Measurements from ENCODE around the gene PLPPR1. TPM values are rescaled to one million over a fixed set of nuclear protein-coding genes. Genes with fewer than 3 reads are reported as not detected.

PLPPR1 gene
- total and polyA plus RNA-seq, 8 donors: 0.30 to 3.1 (median 0.55) TPM; not detected in 1

DNA sequence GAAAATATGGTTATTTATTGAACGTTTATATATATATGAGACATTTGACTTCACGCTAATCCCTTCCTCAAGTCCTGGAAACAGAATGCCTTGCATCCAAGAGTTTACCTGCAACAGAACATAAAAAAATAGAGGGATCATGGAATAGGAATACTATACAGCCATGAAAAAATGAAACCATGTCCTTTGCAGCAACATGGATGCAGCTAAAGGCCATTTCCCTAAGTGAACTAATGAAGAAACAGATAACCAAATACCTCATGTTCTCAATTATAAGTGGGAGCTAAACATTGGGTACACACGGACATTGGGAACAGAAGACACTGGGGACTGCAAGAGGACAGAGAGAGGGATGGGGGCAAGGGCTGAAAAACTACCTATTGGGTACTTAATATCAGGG is 343.3 kb downstream of the PLPPR1 start:
- no peaks in the 10 kb centered on the region for H3K27me3 ChIP-seq
- TF ChIP-seq, protein P1, sequence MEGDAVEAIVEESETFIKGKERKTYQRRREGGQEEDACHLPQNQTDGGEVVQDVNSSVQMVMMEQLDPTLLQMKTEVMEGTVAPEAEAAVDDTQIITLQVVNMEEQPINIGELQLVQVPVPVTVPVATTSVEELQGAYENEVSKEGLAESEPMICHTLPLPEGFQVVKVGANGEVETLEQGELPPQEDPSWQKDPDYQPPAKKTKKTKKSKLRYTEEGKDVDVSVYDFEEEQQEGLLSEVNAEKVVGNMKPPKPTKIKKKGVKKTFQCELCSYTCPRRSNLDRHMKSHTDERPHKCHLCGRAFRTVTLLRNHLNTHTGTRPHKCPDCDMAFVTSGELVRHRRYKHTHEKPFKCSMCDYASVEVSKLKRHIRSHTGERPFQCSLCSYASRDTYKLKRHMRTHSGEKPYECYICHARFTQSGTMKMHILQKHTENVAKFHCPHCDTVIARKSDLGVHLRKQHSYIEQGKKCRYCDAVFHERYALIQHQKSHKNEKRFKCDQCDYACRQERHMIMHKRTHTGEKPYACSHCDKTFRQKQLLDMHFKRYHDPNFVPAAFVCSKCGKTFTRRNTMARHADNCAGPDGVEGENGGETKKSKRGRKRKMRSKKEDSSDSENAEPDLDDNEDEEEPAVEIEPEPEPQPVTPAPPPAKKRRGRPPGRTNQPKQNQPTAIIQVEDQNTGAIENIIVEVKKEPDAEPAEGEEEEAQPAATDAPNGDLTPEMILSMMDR (IDR thresholded peaks at IDR 0.05): no peak
- ATAC-seq (no peak), DNase-seq (no peak), FAIRE-seq (no peak)
- peaks cover 0 to 6% (median under 1%) of the 10 kb centered on the region in 3 donors for H3K4me1 ChIP-seq
- 91 to 93% methylated on average over 3 of the region's 3 CpGs for WGBS, 2 donors
- H3K27ac ChIP-seq: no peak overlapping the region
- no peak overlapping the region for H3K4me3 ChIP-seq
- intact Hi-C loops (cut with DNase I): no loop called here
- no peaks in the 10 kb centered on the region for H3K9me3 ChIP-seq
- no peaks in the 10 kb centered on the region for H3K36me3 ChIP-seq

DNA sequence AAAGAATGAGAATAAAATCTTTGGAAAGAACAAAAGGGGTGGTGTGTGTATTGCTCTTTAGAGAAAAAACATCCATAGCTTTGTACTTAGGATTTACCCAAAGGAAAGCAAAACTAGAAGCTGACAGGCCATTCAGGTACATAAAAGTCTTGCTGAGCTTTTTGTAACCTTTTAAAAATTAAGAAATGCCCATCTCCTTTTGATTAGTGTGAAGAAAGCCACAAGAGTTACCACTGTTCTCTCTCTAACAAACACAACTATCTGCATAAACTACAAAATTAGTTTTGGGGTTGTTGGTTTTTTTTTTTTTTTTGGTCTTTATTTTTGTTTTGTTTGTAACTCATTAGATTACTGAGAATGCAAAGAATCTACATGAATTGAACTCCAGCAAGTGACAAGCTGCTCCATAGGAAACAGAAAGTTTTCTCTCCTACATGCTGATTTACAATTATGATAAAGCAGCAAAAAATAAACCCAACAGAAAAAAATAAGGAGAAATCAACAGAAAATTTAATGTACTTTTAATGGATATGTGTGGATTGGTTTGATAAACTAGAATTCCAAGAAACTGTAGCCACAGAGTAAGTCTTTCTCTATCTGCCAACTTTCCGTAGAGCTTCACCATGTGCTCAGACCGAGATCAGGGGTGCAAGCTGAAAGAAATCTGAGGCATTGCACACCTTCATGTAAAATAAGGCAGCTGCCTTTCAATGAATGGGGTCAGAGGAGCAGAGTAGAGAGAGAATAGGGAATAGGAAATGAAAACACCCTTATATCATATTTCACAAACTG is 344.0 kb downstream of the PLPPR1 start:
- no peak for DNase-seq
- intact Hi-C loops (cut with DNase I): no loop called here

More for the DNA sequence above, 344.0 kb downstream of the PLPPR1 start:
- Histone ChIP-seq H3K27ac (no peak overlapping the region), H3K27me3 (no peaks in the 10 kb centered on the region), H3K9me3 (no peaks in the 10 kb centered on the region), H3K4me1 (no peaks in the 10 kb centered on the region), H3K36me3 (no peaks in the 10 kb centered on the region), H3K4me3 (no peak overlapping the region)
- no peak for FAIRE-seq
- TF ChIP-seq, protein P1 (IDR thresholded peaks at IDR 0.05): no peak
- no peak for ATAC-seq
- 70 to 78% methylated on average over 2 of the region's 2 CpGs for WGBS, 2 donors

All from pancreas (tissue), 10 donors.